HEK293T (cell line): ENCODE measurements around the gene LGALS1.

Source experiments
- ARNT ChIP-seq: fragments of 450-650 bp; IDR thresholded peaks from 2 replicates; pipeline ENCODE4 v1.6.1; 2017; ENCODE audit warnings: mild to moderate bottlenecking
- BHLHE40 ChIP-seq: fragments of 450-650 bp; IDR thresholded peaks from 2 replicates; pipeline ENCODE4 v1.6.1; 2016; ENCODE audit warnings: mild to moderate bottlenecking, moderate library complexity, borderline replicate concordance
- ELF4 ChIP-seq: fragments of 450-650 bp; IDR thresholded peaks from 2 replicates; pipeline ENCODE4 v1.6.1; 2017; ENCODE audit warnings: antibody characterized with exemption
- FOXA1 ChIP-seq: fragments of 450-650 bp; IDR thresholded peaks from 2 replicates; pipeline ENCODE4 v1.6.1; 2016; ENCODE audit warnings: mild to moderate bottlenecking
- FOXK2 ChIP-seq: fragments of 450-650 bp; IDR thresholded peaks from 2 replicates; pipeline ENCODE4 v1.6.1; 2016; ENCODE audit warnings: mild to moderate bottlenecking
- FOXM1 ChIP-seq: fragments of 450-650 bp; IDR thresholded peaks from 2 replicates; pipeline ENCODE4 v1.6.1; 2017; ENCODE audit warnings: mild to moderate bottlenecking, borderline replicate concordance
- HDGF ChIP-seq: fragments of 450-650 bp; IDR thresholded peaks from 2 replicates; pipeline ENCODE4 v1.6.1; 2017; ENCODE audit warnings: antibody characterized with exemption, borderline replicate concordance
- L3MBTL2 ChIP-seq: fragments of 450-650 bp; conservative IDR thresholded peaks from 2 replicates; pipeline ENCODE4 v1.6.1; 2016; ENCODE audit warnings: mild to moderate bottlenecking
- LEF1 ChIP-seq: fragments of 450-650 bp; IDR thresholded peaks from 2 replicates; pipeline ENCODE4 v1.6.1; 2017; ENCODE audit warnings: mild to moderate bottlenecking, borderline replicate concordance
- SP1 ChIP-seq: fragments of 450-650 bp; IDR thresholded peaks from 2 replicates; pipeline ENCODE4 v1.6.1; 2017
- SUZ12 ChIP-seq: fragments of 450-650 bp; IDR thresholded peaks from 2 replicates; pipeline ENCODE4 v1.6.1; 2016; ENCODE audit warnings: mild to moderate bottlenecking
- TARDBP ChIP-seq: fragments of 450-650 bp; IDR thresholded peaks from 2 replicates; pipeline ENCODE4 v1.6.1; 2016
- ZNF384 ChIP-seq: fragments of 450-650 bp; IDR thresholded peaks from 2 replicates; pipeline ENCODE4 v1.6.1; 2016
- TF ChIP-seq, protein P1 (sequence below): fragments of 450-650 bp; IDR thresholded peaks from 2 replicates; pipeline ENCODE4 v1.6.1; 2016

DNA sequence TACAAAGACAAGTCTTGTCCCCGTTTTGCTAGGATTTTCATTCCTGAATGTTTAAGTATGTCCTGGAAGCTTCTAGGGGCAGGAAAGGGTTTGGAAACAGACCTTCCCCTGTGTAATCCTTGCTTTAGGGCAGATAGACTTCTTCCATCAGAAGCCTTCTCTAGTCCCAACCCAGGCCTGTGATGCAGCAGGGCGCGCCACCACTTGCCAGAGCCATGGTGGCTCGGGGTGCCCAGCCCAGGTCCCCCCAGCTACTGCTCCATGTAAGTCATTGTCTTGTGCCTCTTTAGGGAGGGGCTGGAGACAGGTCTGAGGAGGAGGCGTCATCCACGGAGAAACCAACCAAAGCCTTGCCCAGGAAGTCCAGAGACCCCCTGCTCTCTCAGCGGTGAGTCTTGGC lies 15.0 kb downstream of the LGALS1 start:
- TF ChIP-seq, protein P1, sequence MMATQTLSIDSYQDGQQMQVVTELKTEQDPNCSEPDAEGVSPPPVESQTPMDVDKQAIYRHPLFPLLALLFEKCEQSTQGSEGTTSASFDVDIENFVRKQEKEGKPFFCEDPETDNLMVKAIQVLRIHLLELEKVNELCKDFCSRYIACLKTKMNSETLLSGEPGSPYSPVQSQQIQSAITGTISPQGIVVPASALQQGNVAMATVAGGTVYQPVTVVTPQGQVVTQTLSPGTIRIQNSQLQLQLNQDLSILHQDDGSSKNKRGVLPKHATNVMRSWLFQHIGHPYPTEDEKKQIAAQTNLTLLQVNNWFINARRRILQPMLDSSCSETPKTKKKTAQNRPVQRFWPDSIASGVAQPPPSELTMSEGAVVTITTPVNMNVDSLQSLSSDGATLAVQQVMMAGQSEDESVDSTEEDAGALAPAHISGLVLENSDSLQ, result no peak
- no peak for TF ChIP-seq BHLHE40
- no peak for TF ChIP-seq ARNT
- no peak for TF ChIP-seq ELF4
- TF ChIP-seq LEF1, result no peak
- TF ChIP-seq SP1, result no peak
- TF ChIP-seq TARDBP, result no peak
- no peak for TF ChIP-seq ZNF384
- TF ChIP-seq FOXM1, result no peak
- no peak for TF ChIP-seq FOXA1
- no peak for TF ChIP-seq HDGF
- no peak for TF ChIP-seq SUZ12
- TF ChIP-seq FOXK2, result no peak
- no peak for TF ChIP-seq L3MBTL2
